Measurements from ENCODE around the gene QRFP.

DNA sequence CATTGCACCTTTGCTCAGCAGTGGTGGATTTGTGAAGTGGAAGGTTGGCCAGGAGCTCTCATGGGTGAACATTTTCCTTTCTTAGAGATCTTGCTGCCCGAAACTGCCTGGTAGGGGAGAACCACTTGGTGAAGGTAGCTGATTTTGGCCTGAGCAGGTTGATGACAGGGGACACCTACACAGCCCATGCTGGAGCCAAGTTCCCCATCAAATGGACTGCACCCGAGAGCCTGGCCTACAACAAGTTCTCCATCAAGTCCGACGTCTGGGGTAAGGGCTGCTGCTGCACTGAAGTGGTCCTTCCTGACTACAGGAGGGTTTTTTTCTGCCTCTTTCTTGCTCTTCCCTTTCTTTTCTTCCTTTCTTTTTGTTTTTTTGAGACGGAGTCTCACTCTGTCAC lies 21.8 kb downstream of the QRFP start:
- TF ChIP-seq CTCF (IDR thresholded peaks at IDR 0.05) (no peak), POLR2A (IDR thresholded peaks at IDR 0.05) (no peak), EP300 (IDR thresholded peaks at IDR 0.05) (no peak)

Measured in ovary (tissue), 3 donors.